ENCODE data around the gene OSBPL3. TPM values are rescaled to one million over a fixed set of nuclear protein-coding genes. Genes with fewer than 3 reads are reported as not detected.

Gene OSBPL3
- polyA plus RNA-seq, 1 donor (not counting 4 experiments of a cell fraction or from before 2014, with no cell fraction given): 34.0 TPM

DNA sequence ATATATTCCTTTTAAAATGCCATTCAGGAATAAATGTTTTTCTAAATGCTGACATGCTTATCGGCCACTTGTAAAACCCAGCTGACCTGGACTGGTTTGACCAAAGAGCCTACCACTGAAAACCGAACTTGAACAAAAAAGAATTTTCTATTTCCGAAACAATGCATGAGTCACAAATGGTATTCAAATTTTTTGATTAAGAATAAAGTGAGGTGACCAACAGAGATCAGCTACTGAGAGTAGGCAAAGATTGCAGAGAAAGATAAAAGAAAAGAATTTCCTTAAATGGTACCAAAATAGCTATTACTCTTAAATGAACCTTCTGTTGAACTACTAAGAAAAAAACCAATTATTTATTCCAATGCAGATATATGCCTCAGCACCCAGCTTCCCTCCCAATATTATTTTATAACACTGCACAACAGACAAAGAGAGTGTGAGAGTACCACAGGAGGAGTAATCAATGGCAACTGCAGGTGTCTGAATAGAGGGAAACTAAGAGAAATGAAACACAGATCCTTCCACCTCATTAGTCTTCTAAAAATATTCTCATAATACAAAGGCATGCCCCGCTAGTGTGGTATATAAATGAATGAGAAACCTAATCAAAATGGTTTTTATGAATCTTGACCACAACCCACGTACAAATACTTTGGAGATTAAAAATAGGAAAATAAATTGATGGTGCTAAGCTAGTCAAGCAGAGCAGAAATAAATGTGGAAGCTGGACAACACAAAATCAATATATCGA lies 20.1 kb downstream of the OSBPL3 start:
- Histone ChIP-seq H3K27me3 (ENCODE audit: control insufficient read depth, extremely low read depth, insufficient read depth, low read length) (no peaks in the 10 kb centered on the region), H3K27ac (ENCODE audit: control insufficient read depth, insufficient read depth, low read length) (no peak overlapping the region), H3K9me3 (ENCODE audit: control insufficient read depth, low read depth, low read length) (no peaks in the 10 kb centered on the region), H3K79me2 (ENCODE audit: control insufficient read depth, insufficient read depth, low read length) (peaks cover 95% of the 10 kb centered on the region), H3K36me3 (ENCODE audit: control insufficient read depth in 2 of 2, extremely low read depth in 1 of 2, insufficient read depth in 2 of 2, low read length in 2 of 2) (no peaks in the 10 kb centered on the region), H3K4me1 (ENCODE audit: control insufficient read depth, extremely low read depth, insufficient read depth, low read length) (peaks cover 45% of the 10 kb centered on the region), H4K20me1 (ENCODE audit: control insufficient read depth, extremely low read depth, insufficient read depth, low read length) (peaks cover 6% of the 10 kb centered on the region), H3K9ac (ENCODE audit: control insufficient read depth, extremely low read depth, insufficient read depth, low read length) (no peak overlapping the region), H3K4me3 (ENCODE audit: control insufficient read depth in 2 of 3, extremely low read depth in 1 of 3, insufficient read depth in 2 of 3, low read depth in 1 of 3, low read length in 3 of 3) (no peak overlapping the region), H2AFZ (ENCODE audit: control insufficient read depth, low read length) (no peak overlapping the region), H3K9me1 (ENCODE audit: control insufficient read depth, extremely low read depth, insufficient read depth, low read length) (no peaks in the 10 kb centered on the region), H3K4me2 (ENCODE audit: control insufficient read depth, extremely low read depth, insufficient read depth, low read depth, low read length) (no peak overlapping the region)
- FAIRE-seq (no peak), DNase-seq (ENCODE audit: low read depth, low spot score) (no peak)
- dilution Hi-C loops (cut with MboI; ENCODE audit: extremely low pct_ligation_motif_present, low sequenced_read_pairs): no loop called here
- TF ChIP-seq CTCF (optimal IDR thresholded peaks at IDR 0.05 in 1 of 3, IDR thresholded peaks at IDR 0.05 in 1 of 3, conservative IDR thresholded peaks at IDR 0.05 in 1 of 3; ENCODE audit: extremely low read depth in 1 of 3, insufficient read depth in 2 of 3, low read length in 3 of 3): no peak
- no peak for TF ChIP-seq EZH2 (IDR thresholded peaks at IDR 0.05; ENCODE audit: low read length)

- FAIRE-seq (peak; percentile 5), DNase-seq (ENCODE audit: low read depth, low spot score) (no peak)
- no peaks in the 10 kb centered on the region for H3K27me3 ChIP-seq (ENCODE audit: control insufficient read depth, extremely low read depth, insufficient read depth, low read length)
- H3K79me2 ChIP-seq (ENCODE audit: control insufficient read depth, insufficient read depth, low read length): peaks cover 95% of the 10 kb centered on the region
- H3K9me3 ChIP-seq (ENCODE audit: control insufficient read depth, low read depth, low read length): no peaks in the 10 kb centered on the region
- H2AFZ ChIP-seq (ENCODE audit: control insufficient read depth, low read length): no peak overlapping the region
- H3K36me3 ChIP-seq (ENCODE audit: control insufficient read depth in 2 of 2, extremely low read depth in 1 of 2, insufficient read depth in 2 of 2, low read length in 2 of 2): no peaks in the 10 kb centered on the region
- H4K20me1 ChIP-seq (ENCODE audit: control insufficient read depth, extremely low read depth, insufficient read depth, low read length): peaks cover 9% of the 10 kb centered on the region
- H3K9ac ChIP-seq (ENCODE audit: control insufficient read depth, extremely low read depth, insufficient read depth, low read length): no peak overlapping the region
- no peak overlapping the region for H3K4me2 ChIP-seq (ENCODE audit: control insufficient read depth, extremely low read depth, insufficient read depth, low read depth, low read length)
- no peak overlapping the region for H3K4me3 ChIP-seq (ENCODE audit: control insufficient read depth in 2 of 3, extremely low read depth in 1 of 3, insufficient read depth in 2 of 3, low read depth in 1 of 3, low read length in 3 of 3)
- TF ChIP-seq CTCF (optimal IDR thresholded peaks at IDR 0.05 in 1 of 3, IDR thresholded peaks at IDR 0.05 in 1 of 3, conservative IDR thresholded peaks at IDR 0.05 in 1 of 3; ENCODE audit: extremely low read depth in 1 of 3, insufficient read depth in 2 of 3, low read length in 3 of 3) (no peak), EZH2 (IDR thresholded peaks at IDR 0.05; ENCODE audit: low read length) (no peak)
- no peaks in the 10 kb centered on the region for H3K9me1 ChIP-seq (ENCODE audit: control insufficient read depth, extremely low read depth, insufficient read depth, low read length)
- dilution Hi-C loops (cut with MboI; ENCODE audit: extremely low pct_ligation_motif_present, low sequenced_read_pairs): no loop called here
- H3K27ac ChIP-seq (ENCODE audit: control insufficient read depth, insufficient read depth, low read length): no peak overlapping the region
- H3K4me1 ChIP-seq (ENCODE audit: control insufficient read depth, extremely low read depth, insufficient read depth, low read length): peaks cover 30% of the 10 kb centered on the region
These were observed 21.6 kb downstream of the OSBPL3 start for GRCh38 chr7:24958399-24958798.
